ENCODE results near the gene LMNA.
"Not testable (repeated sequence)": the region's sequence is repeated elsewhere in the genome, so short reads cannot be mapped to it uniquely, and the experiment has no call there.

Gene LMNA

GRCh38 chr1:156104861-156105832 lies 9.4 kb upstream of the LMNA start:
- DNase-seq, result no peak

- no peak for DNase-seq
These were observed 7.7 kb upstream of the LMNA start for GRCh38 chr1:156106624-156107488.

GRCh38 chr1:156108057-156108456 lies 6.5 kb upstream of the LMNA start:
- DNase-seq, result no peak

GRCh38 chr1:156108664-156109241 lies 5.8 kb upstream of the LMNA start:
- no peak for DNase-seq

GRCh38 chr1:156110252-156110651 lies 4.3 kb upstream of the LMNA start:
- DNase-seq, result no peak

- peak; percentile 88 for DNase-seq
These were observed 3.1 kb upstream of the LMNA start for GRCh38 chr1:156111355-156111962.

- no peak for DNase-seq
These were observed 2.0 kb upstream of the LMNA start for GRCh38 chr1:156112276-156113137.

GRCh38 chr1:156113282-156113950 lies 1.1 kb upstream of the LMNA start:
- DNase-seq, result no peak

- DNase-seq, result peak; percentile 63
These were observed 505 bp downstream of the LMNA start for GRCh38 chr1:156114919-156115513.

GRCh38 chr1:156115514-156116374 lies 1.2 kb downstream of the LMNA start:
- peak; percentile 63 for DNase-seq

- not testable (repeated sequence) for DNase-seq
These were observed 2.2 kb downstream of the LMNA start for GRCh38 chr1:156116731-156117130.

GRCh38 chr1:156117414-156118176 lies 3.1 kb downstream of the LMNA start:
- no peak for DNase-seq

GRCh38 chr1:156118177-156118868 lies 3.8 kb downstream of the LMNA start:
- DNase-seq, result no peak

- DNase-seq, result no peak
These were observed 5.1 kb downstream of the LMNA start for GRCh38 chr1:156119503-156120209.

GRCh38 chr1:156120318-156120717 lies 5.8 kb downstream of the LMNA start:
- no peak for DNase-seq

- not testable (repeated sequence) for DNase-seq
These were observed 6.5 kb downstream of the LMNA start for GRCh38 chr1:156121005-156121404.

- DNase-seq, result no peak
These were observed 6.9 kb downstream of the LMNA start for GRCh38 chr1:156121457-156121856.

- DNase-seq, result no peak
These were observed 7.6 kb downstream of the LMNA start for GRCh38 chr1:156122086-156122485.

Data from NCI-H345 (cell line).